Measurements from ENCODE around the gene CLASP1.

CLASP1 gene

DNA sequence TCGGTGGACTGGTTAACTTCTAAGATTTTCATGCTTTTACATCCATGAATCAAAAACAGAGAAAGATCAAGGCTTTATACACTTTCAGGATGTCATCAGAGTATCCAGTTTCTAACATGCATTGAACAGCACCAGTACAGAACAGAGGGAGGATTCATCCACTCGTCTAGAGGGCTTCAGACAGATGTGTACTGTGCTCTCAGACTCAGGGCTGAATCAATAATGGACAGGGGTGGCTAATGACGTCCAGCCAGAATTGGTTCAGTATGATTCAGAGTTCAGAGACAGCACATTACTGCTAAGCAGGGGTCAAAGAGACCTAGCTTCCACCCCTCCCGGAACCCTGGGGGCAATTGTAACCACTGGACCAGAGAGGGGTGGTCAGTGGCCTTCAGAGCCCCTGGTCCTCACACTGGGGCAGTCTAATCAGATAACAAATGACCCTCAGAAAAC is 81.3 kb downstream of the CLASP1 start:
- Histone ChIP-seq H3K27ac (replicated peaks) (no peak overlapping the region), H3K4me3 (replicated peaks; ENCODE audit: insufficient read depth, low read length) (no peak overlapping the region), H3K27me3 (ENCODE audit: insufficient read depth, poor library complexity, severe bottlenecking) (no peaks in the 10 kb centered on the region)
- TF ChIP-seq GABPA (IDR thresholded peaks at IDR 0.05; ENCODE audit: low read depth) (no peak), POLR2AphosphoS5 (IDR thresholded peaks at IDR 0.05; ENCODE audit: low read depth) (no peak), SPI1 (IDR thresholded peaks at IDR 0.05; ENCODE audit: borderline replicate concordance, low read depth) (no peak)
- TF ChIP-seq, protein P1, sequence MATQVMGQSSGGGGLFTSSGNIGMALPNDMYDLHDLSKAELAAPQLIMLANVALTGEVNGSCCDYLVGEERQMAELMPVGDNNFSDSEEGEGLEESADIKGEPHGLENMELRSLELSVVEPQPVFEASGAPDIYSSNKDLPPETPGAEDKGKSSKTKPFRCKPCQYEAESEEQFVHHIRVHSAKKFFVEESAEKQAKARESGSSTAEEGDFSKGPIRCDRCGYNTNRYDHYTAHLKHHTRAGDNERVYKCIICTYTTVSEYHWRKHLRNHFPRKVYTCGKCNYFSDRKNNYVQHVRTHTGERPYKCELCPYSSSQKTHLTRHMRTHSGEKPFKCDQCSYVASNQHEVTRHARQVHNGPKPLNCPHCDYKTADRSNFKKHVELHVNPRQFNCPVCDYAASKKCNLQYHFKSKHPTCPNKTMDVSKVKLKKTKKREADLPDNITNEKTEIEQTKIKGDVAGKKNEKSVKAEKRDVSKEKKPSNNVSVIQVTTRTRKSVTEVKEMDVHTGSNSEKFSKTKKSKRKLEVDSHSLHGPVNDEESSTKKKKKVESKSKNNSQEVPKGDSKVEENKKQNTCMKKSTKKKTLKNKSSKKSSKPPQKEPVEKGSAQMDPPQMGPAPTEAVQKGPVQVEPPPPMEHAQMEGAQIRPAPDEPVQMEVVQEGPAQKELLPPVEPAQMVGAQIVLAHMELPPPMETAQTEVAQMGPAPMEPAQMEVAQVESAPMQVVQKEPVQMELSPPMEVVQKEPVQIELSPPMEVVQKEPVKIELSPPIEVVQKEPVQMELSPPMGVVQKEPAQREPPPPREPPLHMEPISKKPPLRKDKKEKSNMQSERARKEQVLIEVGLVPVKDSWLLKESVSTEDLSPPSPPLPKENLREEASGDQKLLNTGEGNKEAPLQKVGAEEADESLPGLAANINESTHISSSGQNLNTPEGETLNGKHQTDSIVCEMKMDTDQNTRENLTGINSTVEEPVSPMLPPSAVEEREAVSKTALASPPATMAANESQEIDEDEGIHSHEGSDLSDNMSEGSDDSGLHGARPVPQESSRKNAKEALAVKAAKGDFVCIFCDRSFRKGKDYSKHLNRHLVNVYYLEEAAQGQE (IDR thresholded peaks at IDR 0.05; ENCODE audit: insufficient replicate concordance, low read depth), result no peak
- TF ChIP-seq, protein P2, sequence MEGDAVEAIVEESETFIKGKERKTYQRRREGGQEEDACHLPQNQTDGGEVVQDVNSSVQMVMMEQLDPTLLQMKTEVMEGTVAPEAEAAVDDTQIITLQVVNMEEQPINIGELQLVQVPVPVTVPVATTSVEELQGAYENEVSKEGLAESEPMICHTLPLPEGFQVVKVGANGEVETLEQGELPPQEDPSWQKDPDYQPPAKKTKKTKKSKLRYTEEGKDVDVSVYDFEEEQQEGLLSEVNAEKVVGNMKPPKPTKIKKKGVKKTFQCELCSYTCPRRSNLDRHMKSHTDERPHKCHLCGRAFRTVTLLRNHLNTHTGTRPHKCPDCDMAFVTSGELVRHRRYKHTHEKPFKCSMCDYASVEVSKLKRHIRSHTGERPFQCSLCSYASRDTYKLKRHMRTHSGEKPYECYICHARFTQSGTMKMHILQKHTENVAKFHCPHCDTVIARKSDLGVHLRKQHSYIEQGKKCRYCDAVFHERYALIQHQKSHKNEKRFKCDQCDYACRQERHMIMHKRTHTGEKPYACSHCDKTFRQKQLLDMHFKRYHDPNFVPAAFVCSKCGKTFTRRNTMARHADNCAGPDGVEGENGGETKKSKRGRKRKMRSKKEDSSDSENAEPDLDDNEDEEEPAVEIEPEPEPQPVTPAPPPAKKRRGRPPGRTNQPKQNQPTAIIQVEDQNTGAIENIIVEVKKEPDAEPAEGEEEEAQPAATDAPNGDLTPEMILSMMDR (IDR thresholded peaks at IDR 0.05; ENCODE audit: insufficient read depth, low read length), result no peak
- no peak for DNase-seq (ENCODE audit: low read depth in 1 of 2, low spot score in 1 of 2)

DNA sequence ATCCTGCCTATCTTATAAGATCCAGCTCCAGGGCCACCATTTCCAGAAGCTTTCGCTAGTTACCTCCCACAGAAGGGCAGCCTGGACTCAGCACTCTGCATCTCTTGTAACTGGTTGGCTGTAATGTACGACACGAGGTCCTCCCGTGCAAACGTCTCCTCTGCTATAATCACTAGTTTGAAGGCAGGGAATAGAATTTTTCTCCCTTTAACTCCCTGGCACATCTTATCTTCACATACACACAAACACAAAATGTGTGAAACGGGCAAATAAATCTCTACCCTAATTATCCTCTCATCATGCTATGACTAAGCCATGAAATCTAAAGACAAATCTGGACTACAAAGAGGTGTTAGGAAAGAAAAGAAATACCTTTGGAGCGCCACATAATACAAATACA is 81.8 kb downstream of the CLASP1 start:
- no peak for DNase-seq (ENCODE audit: low read depth in 1 of 2, low spot score in 1 of 2)
- Histone ChIP-seq H3K27ac (replicated peaks) (no peak overlapping the region), H3K4me3 (replicated peaks; ENCODE audit: insufficient read depth, low read length) (no peak overlapping the region), H3K27me3 (ENCODE audit: insufficient read depth, poor library complexity, severe bottlenecking) (no peaks in the 10 kb centered on the region)
- TF ChIP-seq POLR2AphosphoS5 (IDR thresholded peaks at IDR 0.05; ENCODE audit: low read depth), result no peak
- no peak for TF ChIP-seq SPI1 (IDR thresholded peaks at IDR 0.05; ENCODE audit: borderline replicate concordance, low read depth)
- no peak for TF ChIP-seq GABPA (IDR thresholded peaks at IDR 0.05; ENCODE audit: low read depth)
- TF ChIP-seq, protein P1 (IDR thresholded peaks at IDR 0.05; ENCODE audit: insufficient replicate concordance, low read depth), result no peak
- TF ChIP-seq, protein P2 (IDR thresholded peaks at IDR 0.05; ENCODE audit: insufficient read depth, low read length), result no peak

DNA sequence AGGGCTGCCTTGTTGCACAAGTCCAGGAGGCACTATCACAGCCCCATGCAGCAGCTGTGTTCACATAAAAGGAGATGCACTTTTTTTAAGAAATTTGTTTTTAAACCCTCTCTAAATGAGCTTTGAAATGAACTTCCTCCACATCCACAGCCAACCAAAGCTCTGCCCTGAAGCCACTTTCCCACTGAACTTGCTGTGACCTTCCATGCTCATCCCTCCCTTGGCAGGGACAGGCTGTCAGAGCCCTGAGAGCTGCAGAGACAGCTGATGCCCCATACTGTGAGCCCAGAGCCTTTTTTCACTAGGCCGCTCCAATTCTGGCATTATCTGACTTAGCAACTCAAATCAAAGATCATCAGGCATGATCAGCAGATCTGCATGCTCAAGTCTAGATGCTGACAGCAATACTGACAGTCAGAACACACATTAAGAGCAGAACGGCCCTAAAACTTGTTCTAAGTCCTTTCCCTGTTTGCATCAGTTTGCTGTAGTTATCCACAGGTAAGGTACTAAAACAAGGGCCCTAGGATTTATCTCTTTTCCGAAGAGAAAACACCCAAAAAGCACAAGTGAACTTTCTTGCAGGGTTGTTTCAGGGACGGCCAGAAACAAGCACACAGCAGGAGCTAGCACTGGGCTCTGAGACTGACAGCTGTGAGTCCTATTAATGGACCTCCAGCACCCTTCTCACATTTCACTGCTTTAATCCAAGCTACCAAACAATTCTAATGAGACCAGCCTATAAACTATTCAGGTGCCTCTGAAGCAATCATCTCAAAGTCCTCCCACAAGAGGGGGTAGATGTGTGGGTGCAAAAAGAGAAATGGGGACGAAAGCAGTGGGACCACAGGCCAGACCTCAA is 83.6 kb downstream of the CLASP1 start:
- Histone ChIP-seq H3K27ac (replicated peaks) (no peak overlapping the region), H3K27me3 (ENCODE audit: insufficient read depth, poor library complexity, severe bottlenecking) (no peaks in the 10 kb centered on the region), H3K4me3 (replicated peaks; ENCODE audit: insufficient read depth, low read length) (no peak overlapping the region)
- TF ChIP-seq, protein P1 (IDR thresholded peaks at IDR 0.05; ENCODE audit: insufficient replicate concordance, low read depth), result no peak
- no peak for TF ChIP-seq GABPA (IDR thresholded peaks at IDR 0.05; ENCODE audit: low read depth)
- no peak for TF ChIP-seq SPI1 (IDR thresholded peaks at IDR 0.05; ENCODE audit: borderline replicate concordance, low read depth)
- TF ChIP-seq, protein P2 (IDR thresholded peaks at IDR 0.05; ENCODE audit: insufficient read depth, low read length), result no peak
- TF ChIP-seq POLR2AphosphoS5 (IDR thresholded peaks at IDR 0.05; ENCODE audit: low read depth), result no peak
- no peak for DNase-seq (ENCODE audit: low read depth in 1 of 2, low spot score in 1 of 2)

Measured in HL-60 (cell line).